RWPE1 (cell line): ENCODE data around the gene CD37.
A peak's percentile ranks its signal among the peaks of the same experiment; 100 is the strongest.

Source experiments
- CTCF ChIA-PET: fragments of 350-600 bp; sonication (Branson Sonifier 250); formaldehyde crosslinking; extraction: SDS; loops from one replicate; lab custom pipeline; 2021; lab: Yijun Ruan, JAX
- POLR2A ChIA-PET: fragments of 400-600 bp; formaldehyde crosslinking; extraction: SDS; loops from one replicate; lab custom pipeline; 2020; ENCODE audit warnings: antibody characterized with exemption; ENCODE audit not compliant: low non-redundant PET; lab: Yijun Ruan, JAX
- DNase-seq: peaks from one replicate; pipeline ENCODE4 v3.0.0; 2012; ENCODE audit warnings: low spot score
- H3K27ac ChIP-seq: fragments of 450-650 bp; 2 replicates; pipeline ENCODE4 v1.5.1; 2017
- CTCF ChIP-seq: fragments of 450-650 bp; conservative IDR thresholded peaks from 2 replicates; pipeline ENCODE4 v1.5.1; 2017; ENCODE audit warnings: low read depth, mild to moderate bottlenecking

CD37 gene

GRCh38 chr19:49336482-49337266 is 1.5 kb downstream of the CD37 start:
- DNase-seq, result no peak
- no peak for TF ChIP-seq CTCF
- ChIA-PET POLR2A (no interaction called here), CTCF (interaction anchor here (0.6 kb wide), 3 partner anchors 12 to 403 kb away, joined by 3 to 5 read pairs (median 3); no protein-coding TSS in a partner anchor)
- H3K27ac ChIP-seq, result no peak overlapping the region; the same call in 1 of the 2 replicates

- H3K27ac ChIP-seq, result no peak overlapping the region
- ChIA-PET POLR2A (no interaction called here), CTCF (interaction anchor here (0.6 to 0.7 kb wide), 4 partner anchors 11 to 403 kb away, joined by 3 to 5 read pairs (median 4); no protein-coding TSS in a partner anchor)
- DNase-seq, result no peak
- TF ChIP-seq CTCF, result no peak
Measured at GRCh38 chr19:49337267-49338022, 2.2 kb downstream of the CD37 start.

GRCh38 chr19:49338023-49338677 is 2.9 kb downstream of the CD37 start:
- ChIA-PET POLR2A (interaction anchor here (0.6 kb wide), 1 partner anchor 179 kb away, joined by 3 read pairs; no protein-coding TSS in a partner anchor), CTCF (interaction anchor here (0.7 kb wide), 1 partner anchor 37 kb away, joined by 4 read pairs; no protein-coding TSS in a partner anchor)
- no peak for TF ChIP-seq CTCF
- DNase-seq, result no peak
- peak overlapping the region; percentile 87 for H3K27ac ChIP-seq

GRCh38 chr19:49338691-49339300 is 3.6 kb downstream of the CD37 start:
- peak overlapping the region; percentile 87 for H3K27ac ChIP-seq
- no peak for TF ChIP-seq CTCF
- peak; percentile 96 for DNase-seq
- ChIA-PET POLR2A (interaction anchor here (0.6 to 1.1 kb wide), 2 partner anchors 117 to 180 kb away, joined by 3 to 5 read pairs; no protein-coding TSS in a partner anchor), CTCF (no interaction called here)

GRCh38 chr19:49339301-49340068 is 4.3 kb downstream of the CD37 start:
- CTCF ChIA-PET, result interaction anchor here (0.7 kb wide), 1 partner anchor 12 kb away, joined by 3 read pairs; no protein-coding TSS in a partner anchor
- peak; percentile 98 for DNase-seq
- peak overlapping the region; percentile 87 for H3K27ac ChIP-seq
- TF ChIP-seq CTCF, result no peak
- POLR2A ChIA-PET, result interaction anchor here (1.1 kb wide), 1 partner anchor 118 kb away, joined by 5 read pairs; no protein-coding TSS in a partner anchor
